ENCODE results near the gene RELL1.

Gene RELL1

DNA sequence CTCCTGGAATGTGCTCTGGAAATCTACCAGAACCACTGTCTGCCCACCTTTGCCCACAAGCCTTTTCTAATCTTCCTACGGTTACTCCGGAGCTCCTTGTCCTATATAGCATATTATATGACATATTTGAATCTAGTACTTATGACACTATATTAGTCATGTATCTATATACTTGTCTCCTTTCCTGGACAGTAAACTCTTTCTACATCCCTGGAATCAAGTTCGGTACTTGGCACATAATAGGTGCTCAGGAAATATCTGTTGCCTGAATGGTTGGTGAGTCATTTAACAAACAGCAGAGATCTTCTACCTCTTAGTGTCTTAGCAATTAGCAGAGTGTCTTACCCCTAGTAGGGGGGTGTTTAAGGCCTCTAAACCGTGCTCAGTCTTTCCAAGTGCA, 123.6 kb downstream of the RELL1 start:
- CTCF ChIA-PET = no interaction called here
- H3K27me3 Mint-ChIP-seq = no peaks in the 10 kb centered on the region
- no peak for DNase-seq
- H3K36me3 Mint-ChIP-seq = no peaks in the 10 kb centered on the region
- H3K9me3 Mint-ChIP-seq = no peaks in the 10 kb centered on the region
- H3K27ac Mint-ChIP-seq = no peak overlapping the region
- H3K4me1 Mint-ChIP-seq = no peaks in the 10 kb centered on the region
- no peak overlapping the region for H3K4me3 Mint-ChIP-seq

DNA sequence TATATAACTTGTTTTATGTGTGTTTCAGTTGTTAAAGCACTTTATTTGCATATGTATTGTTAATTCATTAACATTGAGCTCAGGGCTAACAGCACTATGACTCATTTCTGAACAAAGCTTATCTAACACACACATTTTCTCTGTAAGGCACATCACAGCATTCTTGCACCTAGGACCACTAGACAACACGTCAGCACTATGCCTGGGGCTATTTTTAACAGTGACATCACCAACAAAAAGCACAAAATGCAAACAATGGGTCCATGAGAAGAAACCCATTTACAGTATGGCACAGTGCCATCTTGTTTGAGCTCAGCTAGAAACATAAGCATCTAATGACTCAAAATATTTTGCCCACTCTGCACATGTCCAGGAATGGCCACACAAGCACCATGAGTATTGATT, 124.4 kb downstream of the RELL1 start:
- H3K4me1 Mint-ChIP-seq = no peaks in the 10 kb centered on the region
- DNase-seq = no peak
- no peak overlapping the region for H3K4me3 Mint-ChIP-seq
- H3K9me3 Mint-ChIP-seq = no peaks in the 10 kb centered on the region
- no peaks in the 10 kb centered on the region for H3K27me3 Mint-ChIP-seq
- no peak overlapping the region for H3K27ac Mint-ChIP-seq
- CTCF ChIA-PET = no interaction called here
- no peaks in the 10 kb centered on the region for H3K36me3 Mint-ChIP-seq

DNA sequence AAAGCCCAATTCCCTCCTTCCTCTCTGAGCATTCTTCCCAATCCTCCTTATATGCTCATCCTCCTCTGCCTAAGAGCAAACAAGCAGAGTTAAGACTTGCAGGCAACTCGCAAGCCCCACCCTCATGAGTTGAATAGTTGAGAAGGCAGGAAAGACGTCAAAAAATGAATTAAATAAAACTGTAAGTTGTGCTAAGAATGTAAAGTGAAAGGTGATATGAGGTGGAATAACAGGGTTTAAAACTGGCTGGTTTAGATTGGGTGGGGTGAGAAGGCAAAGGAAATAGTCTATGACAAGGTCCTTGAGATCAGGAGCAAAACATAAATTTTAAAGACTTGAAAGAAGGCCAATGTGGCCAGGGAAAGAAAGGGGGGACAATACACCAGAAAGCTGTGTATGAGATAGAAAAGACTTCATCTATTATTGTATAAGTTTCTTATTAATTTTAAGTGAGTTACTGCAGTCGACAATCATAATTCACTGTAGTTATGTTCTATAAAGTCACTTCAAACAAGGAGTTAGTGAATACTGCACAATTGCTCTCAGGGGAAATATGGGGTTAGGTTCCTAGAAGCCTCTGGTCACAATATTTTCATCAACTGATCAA, 124.9 kb downstream of the RELL1 start:
- no peak overlapping the region for H3K4me3 Mint-ChIP-seq
- H3K36me3 Mint-ChIP-seq = no peaks in the 10 kb centered on the region
- no peak for DNase-seq
- no peak overlapping the region for H3K27ac Mint-ChIP-seq
- no peaks in the 10 kb centered on the region for H3K9me3 Mint-ChIP-seq
- H3K4me1 Mint-ChIP-seq = no peaks in the 10 kb centered on the region
- CTCF ChIA-PET = no interaction called here
- no peaks in the 10 kb centered on the region for H3K27me3 Mint-ChIP-seq
